Measurements from ENCODE around the gene PAPPA. TPM values are rescaled to one million over a fixed set of nuclear protein-coding genes. Genes with fewer than 3 reads are reported as not detected.

PAPPA gene
- total RNA-seq, 1 donor from 2014 or later: 0.52 TPM

DNA sequence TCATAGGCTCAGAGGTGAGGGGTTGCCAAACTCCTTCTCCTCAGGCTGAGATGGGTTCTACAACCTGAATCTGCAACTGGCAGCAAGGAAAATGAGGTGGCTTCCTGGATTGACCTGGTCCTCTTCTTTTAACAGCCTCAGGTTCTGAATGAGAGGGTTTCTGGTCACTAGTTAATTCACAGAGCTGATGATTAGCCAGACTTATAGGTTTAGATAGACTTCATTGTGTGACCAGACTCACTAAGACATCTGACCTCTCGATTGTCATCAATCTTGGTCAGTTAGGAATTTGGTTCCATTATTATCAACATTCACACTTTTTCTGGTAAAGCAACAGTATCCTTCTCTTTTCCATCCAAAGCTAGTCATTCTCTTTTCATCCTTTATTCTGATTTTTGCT, 257.9 kb downstream of the PAPPA start:
- Histone ChIP-seq H3K27ac (ENCODE audit: low read depth, low read length) (no peak overlapping the region), H3K4me3 (ENCODE audit: low read length in 3 of 3) (no peak overlapping the region), H3K9me3 (ENCODE audit: control insufficient read depth in 3 of 3, low read length in 3 of 3) (no peaks in the 10 kb centered on the region), H3K4me1 (ENCODE audit: control insufficient read depth in 3 of 3, insufficient read depth in 3 of 3, low read length in 3 of 3) (no peaks in the 10 kb centered on the region), H3K27me3 (ENCODE audit: control insufficient read depth in 3 of 3, insufficient read depth in 3 of 3, low read length in 3 of 3) (no peaks in the 10 kb centered on the region), H3K9ac (ENCODE audit: low read depth in 1 of 3, low read length in 3 of 3) (no peak overlapping the region), H3K36me3 (ENCODE audit: control insufficient read depth in 3 of 3, insufficient read depth in 3 of 3, low read length in 3 of 3) (no peaks in the 10 kb centered on the region)

DNA sequence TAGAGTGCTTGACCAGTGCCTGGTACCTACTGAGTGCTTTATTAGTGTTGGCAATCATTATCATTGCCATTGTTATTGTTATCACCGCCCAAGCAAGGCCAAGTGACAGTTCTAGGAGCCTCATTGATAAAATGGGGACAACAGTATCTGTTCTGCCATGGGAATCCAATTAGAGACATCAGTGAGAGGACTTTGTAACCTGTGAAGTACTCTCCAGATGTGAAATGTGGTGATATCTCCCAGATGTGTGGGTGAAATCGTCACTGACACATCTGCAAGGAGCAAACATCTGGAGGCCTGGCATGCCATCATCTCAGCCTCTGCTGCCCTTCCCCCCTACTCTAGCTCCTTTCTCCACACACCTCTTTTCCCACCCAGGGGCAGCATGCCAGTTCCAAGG, 260.8 kb downstream of the PAPPA start:
- no peaks in the 10 kb centered on the region for H3K9me3 ChIP-seq (ENCODE audit: control insufficient read depth in 3 of 3, low read length in 3 of 3)

DNA sequence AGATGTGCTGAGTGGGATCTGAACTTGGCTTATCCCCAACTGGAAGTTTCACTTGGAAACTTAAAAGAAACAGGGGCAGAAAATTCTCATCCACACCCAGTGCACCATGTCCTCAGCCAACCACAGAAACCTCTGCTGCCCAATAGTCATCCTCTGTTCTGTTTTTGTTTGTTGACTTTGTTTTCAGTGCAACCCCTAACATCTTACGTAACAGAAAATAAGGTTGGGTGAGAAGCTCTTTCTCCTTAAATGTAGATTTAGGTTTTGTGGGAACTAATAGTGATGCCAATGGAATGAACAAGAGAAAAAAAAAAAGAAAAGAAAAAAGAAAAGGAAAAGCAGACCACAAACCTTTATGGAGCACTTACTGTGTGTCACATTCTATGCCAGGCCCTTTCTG, 262.8 kb downstream of the PAPPA start:
- Histone ChIP-seq H3K9me3 (ENCODE audit: control insufficient read depth in 3 of 3, low read length in 3 of 3) (no peaks in the 10 kb centered on the region), H3K4me3 (ENCODE audit: low read length in 3 of 3) (no peak overlapping the region), H3K27ac (ENCODE audit: low read depth, low read length) (no peak overlapping the region), H3K27me3 (ENCODE audit: control insufficient read depth in 3 of 3, insufficient read depth in 3 of 3, low read length in 3 of 3) (no peaks in the 10 kb centered on the region), H3K36me3 (ENCODE audit: control insufficient read depth in 3 of 3, insufficient read depth in 3 of 3, low read length in 3 of 3) (peaks cover 2 to 6% (median 4%) of the 10 kb centered on the region in 3 donors), H3K4me1 (ENCODE audit: control insufficient read depth in 3 of 3, insufficient read depth in 3 of 3, low read length in 3 of 3) (no peaks in the 10 kb centered on the region), H3K9ac (ENCODE audit: low read depth in 1 of 3, low read length in 3 of 3) (no peak overlapping the region)

More for the DNA sequence above, 260.8 kb downstream of the PAPPA start:
- Histone ChIP-seq H3K4me1 (ENCODE audit: control insufficient read depth in 3 of 3, insufficient read depth in 3 of 3, low read length in 3 of 3) (no peaks in the 10 kb centered on the region), H3K36me3 (ENCODE audit: control insufficient read depth in 3 of 3, insufficient read depth in 3 of 3, low read length in 3 of 3) (no peaks in the 10 kb centered on the region), H3K9ac (ENCODE audit: low read depth in 1 of 3, low read length in 3 of 3) (no peak overlapping the region), H3K27me3 (ENCODE audit: control insufficient read depth in 3 of 3, insufficient read depth in 3 of 3, low read length in 3 of 3) (no peaks in the 10 kb centered on the region), H3K4me3 (ENCODE audit: low read length in 3 of 3) (no peak overlapping the region), H3K27ac (ENCODE audit: low read depth, low read length) (no peak overlapping the region)

DNA sequence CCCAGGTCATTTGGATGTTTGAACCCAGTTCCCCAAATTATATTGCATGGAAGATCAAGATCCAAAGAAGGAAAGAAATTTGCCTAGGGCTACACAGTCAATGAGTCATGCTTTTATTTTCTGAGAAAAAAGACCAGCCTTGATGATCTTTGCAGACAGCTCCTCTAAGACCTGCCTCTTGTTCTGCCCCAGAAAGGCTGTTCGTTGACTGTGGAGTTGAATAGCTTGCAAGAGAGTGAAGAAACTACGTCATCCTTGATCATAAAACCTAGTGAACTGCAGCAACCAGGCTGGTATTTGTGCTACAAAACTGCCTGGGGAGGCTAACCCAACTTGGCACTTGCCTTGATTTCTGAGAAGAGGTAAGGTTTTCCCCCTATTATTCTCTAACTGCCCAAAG, 263.9 kb downstream of the PAPPA start:
- no peaks in the 10 kb centered on the region for H3K9me3 ChIP-seq (ENCODE audit: control insufficient read depth in 3 of 3, low read length in 3 of 3)
- H3K27ac ChIP-seq (ENCODE audit: low read depth, low read length): no peak overlapping the region
- no peak overlapping the region for H3K4me3 ChIP-seq (ENCODE audit: low read length in 3 of 3)
- peaks cover 2 to 6% (median 4%) of the 10 kb centered on the region in 3 donors for H3K36me3 ChIP-seq (ENCODE audit: control insufficient read depth in 3 of 3, insufficient read depth in 3 of 3, low read length in 3 of 3)
- no peaks in the 10 kb centered on the region for H3K27me3 ChIP-seq (ENCODE audit: control insufficient read depth in 3 of 3, insufficient read depth in 3 of 3, low read length in 3 of 3)
- no peak overlapping the region for H3K9ac ChIP-seq (ENCODE audit: low read depth in 1 of 3, low read length in 3 of 3)
- H3K4me1 ChIP-seq (ENCODE audit: control insufficient read depth in 3 of 3, insufficient read depth in 3 of 3, low read length in 3 of 3): no peaks in the 10 kb centered on the region

DNA sequence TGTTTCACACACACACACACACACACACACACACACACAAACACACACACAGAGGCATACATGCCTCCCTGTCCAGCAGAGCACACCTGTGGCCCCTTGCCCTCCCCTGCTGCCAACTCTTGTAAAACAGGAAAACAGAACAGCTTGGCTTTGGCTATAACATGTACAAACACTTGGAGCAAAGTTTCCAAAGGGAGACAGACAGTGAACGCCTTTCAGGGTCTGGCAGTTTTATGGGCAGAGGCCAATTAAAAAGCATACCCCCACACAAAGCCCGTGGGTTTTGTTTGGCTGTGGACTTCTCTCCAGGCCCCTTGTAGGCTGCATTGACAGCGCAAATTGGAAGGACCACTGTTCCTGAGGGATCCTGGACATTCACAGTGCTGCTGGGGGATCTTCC, 265.6 kb downstream of the PAPPA start:
- Histone ChIP-seq H3K36me3 (ENCODE audit: control insufficient read depth in 3 of 3, insufficient read depth in 3 of 3, low read length in 3 of 3) (peaks cover 2 to 6% (median 4%) of the 10 kb centered on the region in 3 donors), H3K4me1 (ENCODE audit: control insufficient read depth in 3 of 3, insufficient read depth in 3 of 3, low read length in 3 of 3) (no peaks in the 10 kb centered on the region)

DNA sequence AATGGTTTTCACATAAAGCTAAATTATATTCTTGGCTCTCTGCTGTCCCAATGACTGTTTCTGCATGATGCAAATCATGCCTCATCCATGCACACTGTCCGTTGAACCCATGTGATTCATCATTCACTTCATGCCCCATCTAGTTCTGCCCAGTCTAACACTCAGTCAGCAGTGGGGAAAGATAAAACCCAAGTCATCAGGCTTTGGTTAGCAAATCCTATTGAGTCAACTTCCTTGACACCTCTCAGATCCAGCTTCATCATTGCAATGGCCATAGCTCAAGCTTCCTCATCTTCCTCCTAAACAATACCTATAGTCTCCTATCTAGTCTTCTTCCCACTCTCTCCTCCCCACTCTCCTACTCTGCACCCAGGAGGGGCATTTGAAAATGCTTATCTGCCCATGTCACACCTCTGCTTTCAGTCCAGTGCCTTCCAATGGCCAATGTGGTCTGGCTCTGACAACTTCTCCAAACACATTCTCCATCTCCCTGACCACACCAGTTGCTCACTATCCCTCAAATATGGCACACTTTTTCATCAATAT, 267.5 kb downstream of the PAPPA start:
- H3K27ac ChIP-seq (ENCODE audit: low read depth, low read length): no peak overlapping the region
- H3K4me3 ChIP-seq (ENCODE audit: low read length in 3 of 3): no peak overlapping the region
- H3K9me3 ChIP-seq (ENCODE audit: control insufficient read depth in 3 of 3, low read length in 3 of 3): no peaks in the 10 kb centered on the region
- H3K27me3 ChIP-seq (ENCODE audit: control insufficient read depth in 3 of 3, insufficient read depth in 3 of 3, low read length in 3 of 3): no peaks in the 10 kb centered on the region
- H3K9ac ChIP-seq (ENCODE audit: low read depth in 1 of 3, low read length in 3 of 3): no peak overlapping the region
- H3K36me3 ChIP-seq (ENCODE audit: control insufficient read depth in 3 of 3, insufficient read depth in 3 of 3, low read length in 3 of 3): peaks cover 2 to 15% (median 10%) of the 10 kb centered on the region in 3 donors
- H3K4me1 ChIP-seq (ENCODE audit: control insufficient read depth in 3 of 3, insufficient read depth in 3 of 3, low read length in 3 of 3): no peaks in the 10 kb centered on the region

More for the DNA sequence above, 265.6 kb downstream of the PAPPA start:
- Histone ChIP-seq H3K4me3 (ENCODE audit: low read length in 3 of 3) (no peak overlapping the region), H3K9me3 (ENCODE audit: control insufficient read depth in 3 of 3, low read length in 3 of 3) (no peaks in the 10 kb centered on the region), H3K27me3 (ENCODE audit: control insufficient read depth in 3 of 3, insufficient read depth in 3 of 3, low read length in 3 of 3) (no peaks in the 10 kb centered on the region), H3K27ac (ENCODE audit: low read depth, low read length) (no peak overlapping the region), H3K9ac (ENCODE audit: low read depth in 1 of 3, low read length in 3 of 3) (no peak overlapping the region)

DNA sequence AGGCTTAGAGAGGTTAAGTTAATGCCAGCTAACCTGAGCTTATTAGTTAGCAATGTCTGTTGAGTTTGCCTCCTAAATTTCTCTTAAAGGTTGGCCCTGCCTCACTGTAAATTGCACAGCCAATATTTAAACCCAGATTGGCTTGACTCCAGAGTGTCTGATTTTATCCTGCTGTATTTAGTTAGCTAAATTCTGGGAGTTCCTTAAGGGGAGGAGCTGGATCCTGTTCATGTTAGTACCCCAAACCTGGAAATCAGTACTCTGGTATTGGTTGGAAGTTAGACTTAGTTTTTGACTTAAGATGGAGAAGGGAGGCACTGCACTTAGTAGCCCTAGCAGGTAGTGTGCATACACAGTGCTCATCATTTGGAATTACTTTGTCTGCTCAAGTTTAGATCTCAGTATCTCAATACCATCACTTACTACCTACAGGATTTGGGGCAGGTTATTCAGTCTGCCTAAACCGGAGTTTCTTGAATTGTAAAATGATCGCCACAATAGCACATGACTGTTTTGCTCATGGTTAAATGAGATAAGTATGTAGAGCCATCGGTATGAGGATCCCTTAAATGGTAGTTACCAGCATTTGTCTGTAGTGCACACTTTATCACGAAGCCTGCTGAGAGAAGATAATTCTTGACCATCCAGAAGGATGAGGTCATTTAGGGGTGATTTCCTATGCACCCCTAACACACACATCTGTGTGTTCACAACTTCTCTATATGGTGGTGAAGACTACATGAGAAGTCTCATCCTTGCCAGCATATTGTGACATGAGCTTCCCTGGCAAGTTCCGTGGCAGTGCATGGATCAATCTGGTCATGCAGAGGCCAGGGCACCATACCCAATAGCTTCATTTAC, 268.8 kb downstream of the PAPPA start:
- Histone ChIP-seq H3K9ac (ENCODE audit: low read depth in 1 of 3, low read length in 3 of 3) (no peak overlapping the region), H3K4me3 (ENCODE audit: low read length in 3 of 3) (no peak overlapping the region), H3K4me1 (ENCODE audit: control insufficient read depth in 3 of 3, insufficient read depth in 3 of 3, low read length in 3 of 3) (no peaks in the 10 kb centered on the region), H3K9me3 (ENCODE audit: control insufficient read depth in 3 of 3, low read length in 3 of 3) (no peaks in the 10 kb centered on the region), H3K27me3 (ENCODE audit: control insufficient read depth in 3 of 3, insufficient read depth in 3 of 3, low read length in 3 of 3) (no peaks in the 10 kb centered on the region), H3K36me3 (ENCODE audit: control insufficient read depth in 3 of 3, insufficient read depth in 3 of 3, low read length in 3 of 3) (peaks cover 2 to 15% (median 10%) of the 10 kb centered on the region in 3 donors), H3K27ac (ENCODE audit: low read depth, low read length) (no peak overlapping the region)

DNA sequence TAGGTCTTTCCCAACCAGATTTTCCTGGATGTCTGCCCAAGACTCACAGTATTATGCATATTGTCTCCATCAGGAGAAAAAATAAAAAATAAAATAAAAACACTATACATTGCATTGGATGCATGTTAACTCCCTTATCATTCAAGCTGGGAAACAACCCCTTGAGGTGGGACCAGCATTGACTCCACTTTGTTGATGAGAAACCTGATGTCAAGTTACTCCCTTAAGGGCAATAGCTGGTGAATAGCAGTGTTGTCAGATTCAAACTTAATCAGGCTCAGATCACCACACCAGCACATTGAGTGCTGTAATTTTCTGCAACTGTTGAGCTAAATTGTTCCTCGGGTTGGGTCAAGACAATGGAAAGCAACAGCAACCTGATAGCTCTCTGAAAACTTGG, 269.6 kb downstream of the PAPPA start:
- Histone ChIP-seq H3K36me3 (ENCODE audit: control insufficient read depth in 3 of 3, insufficient read depth in 3 of 3, low read length in 3 of 3) (peaks cover 2 to 15% (median 10%) of the 10 kb centered on the region in 3 donors), H3K4me1 (ENCODE audit: control insufficient read depth in 3 of 3, insufficient read depth in 3 of 3, low read length in 3 of 3) (no peaks in the 10 kb centered on the region), H3K9ac (ENCODE audit: low read depth in 1 of 3, low read length in 3 of 3) (no peak overlapping the region), H3K9me3 (ENCODE audit: control insufficient read depth in 3 of 3, low read length in 3 of 3) (no peaks in the 10 kb centered on the region), H3K27ac (ENCODE audit: low read depth, low read length) (no peak overlapping the region), H3K4me3 (ENCODE audit: low read length in 3 of 3) (no peak overlapping the region), H3K27me3 (ENCODE audit: control insufficient read depth in 3 of 3, insufficient read depth in 3 of 3, low read length in 3 of 3) (no peaks in the 10 kb centered on the region)

DNA sequence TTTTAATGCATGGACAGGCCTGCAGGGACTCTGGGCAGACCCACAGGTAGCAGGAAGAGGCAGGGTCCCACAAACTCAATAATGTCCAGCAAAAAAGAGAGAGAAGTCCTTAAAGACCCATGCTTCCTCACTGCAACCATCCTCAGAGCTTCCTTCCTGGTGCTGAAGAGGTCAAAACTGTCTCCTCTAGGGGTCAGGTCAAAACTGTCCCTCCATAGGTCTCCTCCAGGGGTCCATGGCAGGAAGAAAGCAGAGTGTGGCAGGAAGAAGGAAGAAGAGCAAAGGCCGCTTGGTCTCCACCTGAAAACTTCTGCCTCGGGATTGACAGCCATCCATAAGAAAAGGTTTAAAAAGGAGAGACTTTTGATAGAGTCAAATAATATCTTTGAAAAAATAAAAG, 271.7 kb downstream of the PAPPA start:
- H3K4me3 ChIP-seq (ENCODE audit: low read length in 3 of 3): no peak overlapping the region

DNA sequence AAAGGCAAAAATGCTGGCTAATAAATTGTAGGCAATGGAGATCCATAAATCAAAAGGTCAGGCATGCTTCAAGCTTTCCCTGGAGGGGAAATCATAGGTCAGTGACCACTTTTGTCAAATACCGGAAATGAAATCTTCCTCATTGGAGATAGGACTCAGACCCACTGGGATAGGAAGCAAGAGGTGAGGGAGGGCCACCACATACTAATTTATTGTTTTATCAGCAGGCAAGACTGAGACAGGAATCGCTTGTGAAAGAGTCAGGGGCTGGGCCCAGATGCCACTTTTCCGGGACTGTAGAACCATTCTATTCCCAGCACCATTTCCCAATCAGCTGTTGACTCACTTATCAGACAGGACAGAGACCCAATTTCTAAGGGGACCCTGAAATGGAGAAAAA, 277.3 kb downstream of the PAPPA start:
- Histone ChIP-seq H3K4me3 (ENCODE audit: low read length in 3 of 3) (no peak overlapping the region), H3K36me3 (ENCODE audit: control insufficient read depth in 3 of 3, insufficient read depth in 3 of 3, low read length in 3 of 3) (peaks cover 0 to under 1% (median 0%) of the 10 kb centered on the region in 3 donors), H3K27ac (ENCODE audit: low read depth, low read length) (no peak overlapping the region), H3K9me3 (ENCODE audit: control insufficient read depth in 3 of 3, low read length in 3 of 3) (no peaks in the 10 kb centered on the region), H3K9ac (ENCODE audit: low read depth in 1 of 3, low read length in 3 of 3) (no peak overlapping the region), H3K4me1 (ENCODE audit: control insufficient read depth in 3 of 3, insufficient read depth in 3 of 3, low read length in 3 of 3) (no peaks in the 10 kb centered on the region), H3K27me3 (ENCODE audit: control insufficient read depth in 3 of 3, insufficient read depth in 3 of 3, low read length in 3 of 3) (no peaks in the 10 kb centered on the region)

More for the DNA sequence above, 271.7 kb downstream of the PAPPA start:
- Histone ChIP-seq H3K27ac (ENCODE audit: low read depth, low read length) (no peak overlapping the region), H3K9me3 (ENCODE audit: control insufficient read depth in 3 of 3, low read length in 3 of 3) (no peaks in the 10 kb centered on the region), H3K4me1 (ENCODE audit: control insufficient read depth in 3 of 3, insufficient read depth in 3 of 3, low read length in 3 of 3) (no peaks in the 10 kb centered on the region), H3K36me3 (ENCODE audit: control insufficient read depth in 3 of 3, insufficient read depth in 3 of 3, low read length in 3 of 3) (peaks cover 0 to 11% (median 6%) of the 10 kb centered on the region in 3 donors), H3K27me3 (ENCODE audit: control insufficient read depth in 3 of 3, insufficient read depth in 3 of 3, low read length in 3 of 3) (no peaks in the 10 kb centered on the region), H3K9ac (ENCODE audit: low read depth in 1 of 3, low read length in 3 of 3) (no peak overlapping the region)
